GM18951 (cell line): ENCODE measurements around the gene PDE1C.

Experiments used
- POLR2A ChIP-seq: IDR thresholded peaks from 4 replicates; pipeline ENCODE4 v1.6.1; 2011; ENCODE audit warnings: mild to moderate bottlenecking; ENCODE audit not compliant: insufficient read length, insufficient read depth; ENCODE audit errors: extremely low read depth
- in situ Hi-C: fragments of 300-500 bp; cut with MboI; formaldehyde crosslinking; loops from one replicate; pipeline ENCODE4 v1.12.0; 2022; ENCODE audit warnings: low sequenced_read_pairs, mixed read lengths, inconsistent platforms; ENCODE audit not compliant: unreplicated experiment

The PDE1C gene

DNA sequence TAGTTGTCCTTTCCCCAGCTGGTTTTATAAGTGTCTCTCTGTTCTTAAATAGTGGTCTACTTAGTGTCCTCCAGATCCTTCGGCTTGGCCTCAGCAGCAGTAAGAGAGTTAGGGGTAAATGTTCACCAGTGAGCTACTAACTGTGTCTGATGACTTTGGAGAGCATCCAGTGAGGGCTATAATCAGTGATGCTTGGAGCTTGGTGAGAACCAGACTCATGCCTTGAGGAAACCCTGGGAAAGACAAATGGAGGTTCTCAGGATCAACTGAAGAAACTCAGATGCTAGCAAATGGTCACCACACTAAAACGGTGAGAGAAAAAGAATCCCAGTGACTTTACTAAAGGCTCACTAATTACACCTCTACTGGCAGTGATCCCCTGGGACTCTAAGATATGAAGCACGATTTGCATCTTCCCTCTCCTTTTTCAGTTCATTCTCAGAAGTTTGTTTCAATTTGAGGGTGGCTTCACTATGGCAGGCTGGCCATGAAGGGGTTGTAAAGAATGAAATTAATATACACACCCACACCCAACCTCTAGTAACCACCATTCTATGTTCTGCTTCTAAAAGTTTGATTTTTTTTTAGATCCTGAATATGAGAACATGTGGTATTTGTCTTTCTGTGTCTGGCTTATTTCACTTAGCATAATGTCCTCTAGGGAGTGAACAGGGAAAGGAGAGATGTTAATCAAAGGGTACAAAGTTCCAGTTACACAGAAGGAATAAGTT lies 177.9 kb downstream of the PDE1C start:
- no peak for TF ChIP-seq POLR2A
- in situ Hi-C loops, result no loop called here

DNA sequence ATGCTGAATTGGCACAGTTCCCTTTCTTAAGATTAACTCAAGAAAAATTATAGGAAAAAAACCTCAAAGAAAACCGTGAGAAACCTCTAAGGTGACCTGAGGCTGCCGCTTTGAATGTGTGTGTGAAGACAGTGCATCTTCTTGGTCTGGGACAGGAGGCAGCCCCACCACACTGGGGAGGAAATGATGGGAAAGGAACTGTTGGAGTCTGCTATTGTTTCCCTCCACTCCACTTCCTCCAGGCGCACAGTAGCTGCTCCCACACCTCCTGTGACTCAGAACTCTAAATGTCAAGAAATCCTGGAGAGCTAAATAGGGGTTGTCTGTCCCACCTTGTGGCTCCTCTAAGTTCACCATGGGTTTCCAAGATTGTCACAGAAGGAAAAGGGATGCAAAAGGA lies 179.4 kb downstream of the PDE1C start:
- no peak for TF ChIP-seq POLR2A
- in situ Hi-C loops, result no loop called here

DNA sequence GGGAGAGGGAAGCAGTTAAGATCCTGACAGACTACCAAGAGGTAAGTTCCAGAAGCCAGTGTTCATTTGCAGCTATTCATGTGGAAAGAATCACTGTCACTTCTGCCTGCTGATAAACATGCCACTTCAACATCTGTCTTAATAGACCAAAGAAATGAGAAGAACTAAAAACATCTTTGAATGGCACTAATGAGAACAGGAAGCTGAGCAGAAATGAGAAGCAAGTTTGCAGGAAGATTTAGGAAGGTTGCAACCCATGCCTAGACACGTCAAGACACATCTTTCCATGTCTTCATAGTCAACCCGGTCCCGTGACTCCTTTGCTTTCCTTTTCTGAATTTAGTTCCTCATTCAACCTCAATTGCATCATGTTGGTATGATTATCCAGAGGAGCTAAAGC lies 180.0 kb downstream of the PDE1C start:
- no peak for TF ChIP-seq POLR2A
- in situ Hi-C loops, result no loop called here

DNA sequence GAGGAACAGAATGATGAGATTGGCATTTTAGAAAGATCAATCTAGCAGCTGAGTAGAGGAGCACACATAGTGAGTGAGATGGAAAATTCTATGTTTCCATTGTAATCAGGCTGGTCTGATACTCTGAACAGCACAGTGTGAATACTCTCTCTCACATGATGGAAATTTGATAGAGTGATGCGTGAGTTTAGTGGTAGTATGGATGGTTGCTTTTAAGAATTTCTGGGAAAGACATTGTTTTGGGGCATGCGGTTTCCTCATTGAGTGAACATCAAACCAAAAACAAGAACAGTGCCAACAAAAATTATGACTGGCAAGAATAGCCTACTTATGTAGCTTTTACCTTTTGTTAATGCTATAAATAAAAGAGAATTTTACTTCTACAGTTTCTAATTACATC lies 183.2 kb downstream of the PDE1C start:
- in situ Hi-C loops, result no loop called here
- no peak for TF ChIP-seq POLR2A

DNA sequence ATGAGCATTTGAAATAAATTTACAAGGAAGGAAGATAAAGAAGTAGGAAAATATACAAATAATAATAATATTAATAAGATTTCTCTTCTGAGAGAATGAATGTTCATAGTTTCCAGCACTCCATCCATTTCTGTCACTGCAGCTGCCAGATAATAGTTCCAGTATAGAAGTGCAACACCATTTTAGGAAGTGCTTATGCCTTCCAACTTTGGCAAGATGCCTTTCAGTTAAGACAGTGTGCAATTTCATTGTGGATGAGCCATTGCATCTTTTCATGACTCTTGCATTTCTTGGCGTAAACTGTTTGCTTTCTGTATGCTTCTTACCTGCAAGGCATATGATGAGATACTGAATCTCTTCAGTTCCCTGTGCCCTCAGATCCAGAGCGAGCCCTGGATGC lies 185.0 kb downstream of the PDE1C start:
- in situ Hi-C loops, result no loop called here
- no peak for TF ChIP-seq POLR2A

DNA sequence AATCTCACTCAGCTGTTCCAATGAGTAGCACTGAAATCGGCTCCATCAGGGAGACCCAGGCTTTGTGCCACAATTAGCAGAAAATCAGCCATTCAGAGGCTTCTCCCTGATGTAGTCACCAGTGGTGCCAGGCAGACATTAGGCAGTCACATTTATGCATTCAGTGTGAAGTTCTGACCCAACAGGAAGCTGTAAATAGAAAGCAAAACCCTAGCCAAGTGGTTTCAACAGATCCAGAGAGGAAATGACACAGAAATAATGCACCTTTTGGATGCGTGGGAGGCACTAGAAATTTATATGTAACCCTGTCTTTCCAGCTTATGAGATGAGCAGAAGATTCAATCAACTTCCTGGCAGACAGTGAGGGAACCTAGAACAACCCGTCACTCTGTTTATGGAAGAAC lies 186.4 kb downstream of the PDE1C start:
- in situ Hi-C loops, result no loop called here
- TF ChIP-seq POLR2A, result no peak

DNA sequence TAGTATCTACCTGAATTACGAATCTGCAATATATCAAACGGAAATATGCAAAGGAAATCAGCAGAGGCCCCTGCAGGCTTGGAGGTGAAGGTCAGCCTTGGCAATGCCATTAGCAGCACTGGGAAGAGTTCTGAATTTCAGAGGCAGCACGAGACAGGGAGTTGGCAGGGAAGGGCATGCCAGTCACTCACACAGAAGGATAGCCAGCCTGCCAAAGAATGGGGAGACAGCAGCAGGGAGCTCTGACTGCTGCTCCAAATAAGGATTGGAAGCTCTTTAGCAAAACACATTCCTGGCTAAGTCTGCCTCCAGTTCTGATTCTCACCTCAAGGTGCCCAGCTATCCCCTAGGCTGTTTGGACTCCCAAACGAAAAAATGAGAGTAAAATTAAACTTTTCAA lies 188.0 kb downstream of the PDE1C start:
- in situ Hi-C loops, result no loop called here
- TF ChIP-seq POLR2A, result no peak

DNA sequence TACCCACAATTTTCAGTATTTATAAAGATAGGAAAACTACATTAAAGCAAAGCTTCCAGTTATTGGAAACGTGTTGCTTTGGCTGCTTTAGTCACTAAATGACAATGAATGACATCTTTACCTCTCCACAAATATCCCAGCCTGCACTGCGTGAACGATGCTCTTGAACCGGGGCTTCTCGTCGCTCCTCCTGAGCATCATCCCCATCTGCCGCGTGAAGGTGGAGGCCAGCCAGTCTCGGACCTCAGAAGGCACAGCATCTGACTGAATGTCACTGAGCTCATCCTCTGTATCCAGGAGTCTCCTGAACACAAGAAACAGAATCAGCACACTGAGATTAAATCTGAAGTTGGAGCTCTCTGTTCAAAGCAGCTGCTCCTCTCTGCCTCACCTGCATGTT lies 191.3 kb downstream of the PDE1C start:
- in situ Hi-C loops, result no loop called here
- no peak for TF ChIP-seq POLR2A

DNA sequence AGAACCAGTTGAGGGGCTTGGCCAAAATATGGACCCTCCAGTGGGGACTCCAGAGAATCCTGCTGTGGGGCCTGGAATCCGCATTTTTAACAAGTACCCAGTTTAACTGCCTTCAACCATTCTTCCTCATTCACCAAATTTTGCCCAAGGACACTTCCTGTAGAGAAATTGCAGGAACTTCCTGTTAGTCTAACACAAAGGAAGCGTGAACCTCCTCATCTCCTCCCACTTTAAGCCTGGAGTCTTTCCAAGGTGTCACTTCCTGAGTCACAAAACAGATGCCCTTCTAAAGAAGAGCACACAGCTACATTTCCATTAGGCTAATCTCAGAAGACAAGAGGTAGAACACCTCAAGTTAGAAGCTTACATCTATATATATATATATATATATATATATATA lies 194.8 kb downstream of the PDE1C start:
- in situ Hi-C loops, result no loop called here

DNA sequence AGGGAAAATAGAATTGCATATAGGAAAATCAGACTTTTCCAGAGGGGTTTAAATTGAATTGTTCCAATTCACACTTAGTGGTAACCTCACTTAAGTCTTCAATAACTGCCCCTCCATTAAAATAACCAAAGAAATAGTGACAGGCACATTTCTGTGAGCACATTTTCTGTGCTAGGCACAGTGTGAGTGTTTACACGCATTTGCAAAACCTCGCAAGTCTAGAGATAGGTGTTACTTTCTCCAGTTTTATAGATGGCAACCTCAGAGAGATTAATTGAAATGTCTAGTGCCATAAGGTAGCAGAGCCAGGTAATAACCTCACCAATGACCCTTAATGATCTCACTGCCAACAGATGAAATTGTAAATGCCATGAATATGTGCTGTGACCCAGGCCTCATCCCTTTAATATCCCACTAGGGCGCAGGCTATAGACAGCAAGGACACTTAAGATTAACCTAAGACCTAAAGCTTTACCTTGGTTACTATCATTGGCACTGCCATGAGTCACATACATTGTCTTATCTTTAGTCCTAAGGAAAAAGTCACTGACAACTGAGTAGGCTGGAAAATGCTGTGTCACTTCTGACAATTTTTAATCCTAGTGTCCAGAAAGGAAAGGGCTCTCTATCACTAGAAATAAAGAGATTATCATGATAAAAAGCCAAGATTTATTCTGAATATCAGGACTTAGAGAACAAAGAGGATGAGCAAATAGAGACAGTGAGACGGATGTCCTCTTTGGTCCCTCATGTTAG lies 195.4 kb downstream of the PDE1C start:
- no peak for TF ChIP-seq POLR2A
- in situ Hi-C loops, result no loop called here

More for the DNA sequence above, 194.8 kb downstream of the PDE1C start:
- no peak for TF ChIP-seq POLR2A

DNA sequence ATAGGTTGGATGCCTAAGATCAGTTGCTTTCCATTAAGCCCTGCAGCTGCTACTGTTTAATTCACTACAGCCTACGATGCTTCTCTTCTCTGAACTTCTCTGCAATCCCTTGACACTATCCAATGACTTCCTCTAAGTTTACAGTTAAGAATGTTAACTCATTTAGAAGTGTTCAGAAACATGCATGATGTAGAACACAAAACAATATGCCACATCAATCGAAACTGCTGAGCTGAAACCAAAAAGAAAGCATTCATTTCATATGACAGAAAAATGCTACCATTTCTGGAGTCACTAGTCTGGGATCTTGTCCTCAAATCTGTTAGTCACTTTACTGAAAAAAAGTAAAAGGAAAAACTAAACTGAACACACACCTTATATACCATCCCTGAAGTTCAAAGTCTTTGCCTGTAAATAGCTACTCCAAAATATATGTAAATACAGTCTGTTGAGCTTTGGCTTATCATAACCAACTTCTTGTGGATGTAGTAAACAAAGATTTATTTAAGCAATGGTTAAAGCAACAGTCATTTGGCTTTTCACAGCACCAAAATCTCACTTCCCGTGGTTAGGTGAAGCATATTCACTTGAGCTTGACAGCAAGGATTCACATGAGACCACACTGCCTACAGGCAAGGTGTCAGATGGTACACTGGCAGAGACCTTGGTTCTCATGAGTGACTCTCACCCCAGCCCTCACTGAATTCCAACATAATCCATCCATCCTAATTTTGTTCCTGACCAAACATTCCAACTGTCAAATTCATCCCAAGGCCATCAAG lies 196.2 kb downstream of the PDE1C start:
- no peak for TF ChIP-seq POLR2A
- in situ Hi-C loops, result no loop called here

DNA sequence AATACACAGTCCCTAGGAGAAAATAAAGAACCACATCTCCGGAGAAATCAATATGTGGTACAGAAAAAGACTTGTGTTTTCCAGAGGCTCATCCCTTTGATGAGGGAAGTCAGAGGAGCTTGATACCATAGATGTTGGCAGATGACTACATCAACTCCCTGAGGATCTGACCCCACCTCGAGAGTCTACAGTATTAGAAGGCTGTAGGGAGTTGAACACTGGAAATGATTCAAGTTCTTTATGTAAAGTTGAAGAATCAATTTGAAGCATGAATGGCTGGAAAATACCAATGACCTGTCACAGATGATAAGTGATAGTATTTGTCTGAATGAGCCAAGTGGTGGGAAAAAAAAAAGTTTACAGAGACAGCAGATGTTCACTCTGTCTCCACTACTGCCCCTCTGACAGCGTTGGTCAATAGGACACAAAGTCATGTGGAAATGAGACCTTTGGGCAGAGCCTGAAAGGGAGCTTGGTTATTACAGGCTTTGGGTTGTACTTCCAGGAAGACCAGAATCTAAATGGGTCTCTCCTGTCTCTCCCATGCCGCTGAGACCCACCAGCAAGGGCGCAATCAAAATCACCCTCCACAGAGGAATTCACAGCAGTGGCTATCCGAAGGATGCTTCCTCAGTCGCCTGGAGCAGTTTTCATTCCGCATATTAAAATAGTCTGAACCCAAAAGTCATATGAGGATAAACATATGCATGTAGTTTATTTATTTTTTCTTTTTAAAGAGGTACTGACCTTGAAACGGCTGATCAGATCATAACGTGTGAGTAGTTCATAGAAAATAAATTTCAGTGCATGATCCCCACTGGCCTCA lies 197.4 kb downstream of the PDE1C start:
- TF ChIP-seq POLR2A, result no peak
- in situ Hi-C loops, result no loop called here

DNA sequence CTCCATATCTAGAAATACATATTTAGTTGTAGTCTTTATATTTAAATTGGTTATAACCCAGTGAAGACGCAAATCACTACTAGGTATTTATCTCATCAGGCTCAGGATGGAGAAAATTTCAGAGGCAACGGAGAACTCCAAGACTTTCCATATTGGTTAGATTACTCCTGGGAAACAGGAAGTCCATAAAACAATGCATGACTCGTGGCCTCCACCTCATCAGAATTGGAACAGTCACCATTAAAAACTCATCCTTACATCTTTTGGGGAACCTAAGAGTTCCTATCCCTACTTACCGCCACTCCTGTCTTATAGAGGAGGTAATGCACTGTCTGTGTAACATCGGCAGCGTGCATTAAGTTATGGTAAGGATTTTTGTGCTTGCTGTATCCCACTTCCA lies 205.6 kb downstream of the PDE1C start:
- in situ Hi-C loops, result no loop called here
- no peak for TF ChIP-seq POLR2A
